Embryonic facial prominence (tissue), 1 donor: Measurements from ENCODE around the gene GRN.
"Not testable (repeated sequence)": the region's sequence is repeated elsewhere in the genome, so short reads cannot be mapped to it uniquely, and the experiment has no call there.

Source experiments
- DNase-seq: peaks from one replicate; pipeline ENCODE4 v3.0.0-alpha.2; 2016; ENCODE audit errors: extremely low spot score

GRN gene

DNA sequence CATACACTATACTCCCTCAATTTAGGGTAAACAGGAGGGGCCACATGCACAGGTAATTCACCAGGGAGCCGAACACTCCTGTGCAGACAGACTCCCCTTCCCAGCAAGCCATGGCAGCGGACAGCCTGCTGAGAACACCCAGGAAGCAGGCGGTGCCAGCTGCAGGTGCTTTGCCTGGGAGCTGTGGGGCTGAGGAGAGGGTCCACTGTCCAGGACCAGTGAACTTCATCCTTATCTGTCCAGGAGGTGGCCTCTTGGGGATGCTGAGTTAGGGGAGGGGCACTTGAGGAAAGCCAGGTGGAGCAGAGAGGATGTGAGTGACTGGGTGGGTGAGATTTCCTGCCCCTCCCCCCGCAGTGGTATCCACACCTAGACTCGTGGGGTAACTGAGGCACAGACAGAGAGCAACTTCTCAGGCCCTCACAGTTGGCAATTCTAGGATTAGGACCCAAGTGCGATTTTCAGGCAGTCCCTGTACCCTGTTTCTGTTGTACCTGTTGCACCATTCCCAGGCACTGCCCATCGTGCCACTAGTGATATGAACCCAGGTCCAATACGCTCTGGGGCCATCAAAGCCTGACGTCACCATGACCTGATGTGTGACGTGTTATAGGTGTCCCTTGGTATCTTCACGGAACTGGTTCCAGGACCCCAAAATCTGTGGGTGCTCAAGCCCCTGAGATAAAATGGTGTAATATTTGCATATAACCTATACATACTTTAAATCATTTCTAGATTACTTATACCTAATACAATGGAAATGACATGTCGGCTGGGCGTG is 1.2 kb downstream of the GRN start:
- DNase-seq: no peak

DNA sequence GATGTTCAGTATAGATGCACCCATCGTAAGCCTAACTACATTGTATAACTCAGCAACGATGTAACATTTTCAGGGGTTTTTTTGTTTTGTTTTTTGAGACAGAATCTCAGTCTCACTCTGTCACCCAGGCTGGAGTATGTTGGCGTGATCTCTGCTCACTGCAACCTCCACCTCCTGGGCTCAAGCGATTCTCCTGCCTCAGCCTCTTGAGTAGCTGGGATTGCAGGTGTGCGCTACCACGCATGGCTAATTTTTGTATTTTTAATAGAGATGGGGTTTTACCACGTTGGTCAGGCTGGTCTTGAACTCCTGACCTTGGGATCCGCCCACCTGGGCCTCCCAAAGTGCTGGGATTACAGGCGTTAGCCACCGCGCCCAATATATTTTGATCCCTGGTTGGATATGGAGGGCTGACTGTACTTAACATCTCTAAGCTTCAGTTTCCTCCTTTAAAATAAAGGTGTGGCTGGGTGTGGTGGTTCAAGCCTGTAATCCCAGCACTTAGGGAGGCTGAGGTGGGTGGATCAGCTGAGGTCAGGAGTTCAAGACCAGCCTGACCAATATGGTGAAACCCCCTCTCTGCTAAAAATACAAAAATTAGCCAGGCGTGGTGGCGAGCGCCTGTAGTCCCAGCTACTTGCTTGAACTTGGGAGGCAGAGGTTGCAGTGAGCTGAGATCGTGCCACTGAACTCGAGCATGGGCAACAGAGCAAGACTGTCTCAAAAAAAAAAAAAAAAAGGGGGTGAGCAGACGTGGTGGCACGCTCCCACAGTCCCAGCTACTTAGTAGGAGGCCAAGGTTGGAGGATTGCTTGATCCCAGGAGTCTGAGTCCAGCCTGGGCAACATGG is 2.3 kb downstream of the GRN start:
- not testable (repeated sequence) for DNase-seq

DNA sequence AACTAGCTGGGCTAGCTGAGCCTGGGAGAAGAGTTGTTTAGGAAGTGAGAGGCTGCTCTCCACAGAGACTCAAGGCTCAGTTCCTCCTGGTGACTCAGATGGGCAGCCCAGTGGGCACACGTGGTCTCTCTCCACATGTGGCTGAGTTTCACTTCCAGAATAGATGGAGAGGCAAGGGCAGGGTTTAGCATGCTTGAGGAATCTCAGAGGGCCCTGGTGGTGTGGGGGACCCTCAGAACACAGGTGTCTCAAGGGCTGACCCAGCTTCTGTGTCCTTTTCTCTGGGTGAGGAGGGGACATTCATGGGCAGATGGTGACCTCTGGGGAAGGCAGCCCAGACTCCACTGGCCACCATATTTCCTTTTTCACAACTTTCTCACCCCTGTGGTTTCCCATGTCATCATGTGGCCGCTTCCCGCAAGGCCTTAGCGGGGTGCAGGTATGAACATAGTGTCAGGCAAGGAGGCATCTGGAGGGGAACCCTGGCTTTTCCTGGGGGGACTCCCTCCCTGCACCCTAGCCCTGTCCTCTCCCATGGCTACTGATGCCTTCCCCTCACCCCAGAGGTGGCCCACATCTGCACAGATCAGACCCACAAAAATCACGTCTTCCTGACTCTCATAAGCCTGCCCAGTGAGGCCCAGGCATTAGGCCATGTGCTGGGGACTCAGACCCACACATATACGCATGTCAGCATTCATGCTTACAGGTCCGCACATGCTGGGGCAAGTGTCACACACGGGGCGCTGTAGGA is 3.3 kb downstream of the GRN start:
- DNase-seq: no peak

DNA sequence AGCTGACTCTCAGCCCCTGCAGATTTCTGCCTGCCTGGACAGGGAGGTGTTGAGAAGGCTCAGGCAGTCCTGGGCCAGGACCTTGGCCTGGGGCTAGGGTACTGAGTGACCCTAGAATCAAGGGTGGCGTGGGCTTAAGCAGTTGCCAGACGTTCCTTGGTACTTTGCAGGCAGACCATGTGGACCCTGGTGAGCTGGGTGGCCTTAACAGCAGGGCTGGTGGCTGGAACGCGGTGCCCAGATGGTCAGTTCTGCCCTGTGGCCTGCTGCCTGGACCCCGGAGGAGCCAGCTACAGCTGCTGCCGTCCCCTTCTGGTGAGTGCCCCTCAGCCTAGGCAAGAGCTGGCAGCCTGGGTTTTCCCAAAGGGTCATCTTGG is 3.9 kb downstream of the GRN start:
- DNase-seq: no peak

DNA sequence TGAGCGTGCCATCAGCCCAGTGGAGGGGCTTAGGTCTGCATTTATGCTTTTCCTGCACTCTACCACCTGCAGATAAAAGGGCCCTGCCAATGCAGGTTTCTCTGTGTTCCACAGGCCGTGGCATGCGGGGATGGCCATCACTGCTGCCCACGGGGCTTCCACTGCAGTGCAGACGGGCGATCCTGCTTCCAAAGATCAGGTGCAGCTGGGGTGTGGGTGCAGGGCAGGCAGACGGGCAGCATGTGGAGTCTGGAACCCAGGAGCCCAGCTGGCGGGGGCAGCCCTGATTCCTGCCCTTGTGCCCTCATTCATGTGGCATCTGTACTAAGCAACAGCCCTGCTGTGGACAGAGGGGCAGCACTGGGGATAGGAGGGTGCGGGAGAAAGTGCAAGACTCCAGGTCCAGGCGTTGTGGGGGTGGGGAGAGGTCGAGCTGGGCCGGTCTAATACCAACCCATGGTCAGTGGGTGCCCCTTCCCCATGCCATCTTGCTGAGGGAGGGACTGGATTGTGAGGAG is 4.5 kb downstream of the GRN start:
- DNase-seq: no peak

DNA sequence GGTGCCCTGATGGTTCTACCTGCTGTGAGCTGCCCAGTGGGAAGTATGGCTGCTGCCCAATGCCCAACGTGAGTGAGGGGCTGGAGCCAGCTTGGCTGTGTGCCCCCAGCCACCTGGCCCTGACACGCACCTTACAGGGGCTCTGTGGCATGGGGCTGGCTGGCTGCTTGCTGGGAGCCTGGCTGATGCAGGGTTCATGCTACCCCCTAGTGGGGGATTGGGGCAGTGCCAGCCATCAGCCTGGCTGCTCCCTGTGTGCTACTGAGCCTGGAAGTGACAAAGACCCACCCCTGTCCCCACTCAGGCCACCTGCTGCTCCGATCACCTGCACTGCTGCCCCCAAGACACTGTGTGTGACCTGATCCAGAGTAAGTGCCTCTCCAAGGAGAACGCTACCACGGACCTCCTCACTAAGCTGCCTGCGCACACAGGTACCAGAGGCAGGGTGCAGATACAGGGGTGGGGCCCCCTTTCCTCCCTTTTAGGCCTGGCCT is 5.7 kb downstream of the GRN start:
- no peak for DNase-seq

DNA sequence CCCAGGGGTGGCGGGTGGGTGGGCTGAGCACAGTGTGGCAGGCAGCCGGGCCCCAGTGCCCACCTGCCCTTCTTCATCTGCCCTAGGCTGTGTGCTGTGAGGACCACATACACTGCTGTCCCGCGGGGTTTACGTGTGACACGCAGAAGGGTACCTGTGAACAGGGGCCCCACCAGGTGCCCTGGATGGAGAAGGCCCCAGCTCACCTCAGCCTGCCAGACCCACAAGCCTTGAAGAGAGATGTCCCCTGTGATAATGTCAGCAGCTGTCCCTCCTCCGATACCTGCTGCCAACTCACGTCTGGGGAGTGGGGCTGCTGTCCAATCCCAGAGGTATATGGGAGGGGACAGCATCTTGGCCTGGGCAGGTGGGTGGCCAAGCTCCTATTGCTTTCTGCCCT is 6.4 kb downstream of the GRN start:
- DNase-seq: no peak

DNA sequence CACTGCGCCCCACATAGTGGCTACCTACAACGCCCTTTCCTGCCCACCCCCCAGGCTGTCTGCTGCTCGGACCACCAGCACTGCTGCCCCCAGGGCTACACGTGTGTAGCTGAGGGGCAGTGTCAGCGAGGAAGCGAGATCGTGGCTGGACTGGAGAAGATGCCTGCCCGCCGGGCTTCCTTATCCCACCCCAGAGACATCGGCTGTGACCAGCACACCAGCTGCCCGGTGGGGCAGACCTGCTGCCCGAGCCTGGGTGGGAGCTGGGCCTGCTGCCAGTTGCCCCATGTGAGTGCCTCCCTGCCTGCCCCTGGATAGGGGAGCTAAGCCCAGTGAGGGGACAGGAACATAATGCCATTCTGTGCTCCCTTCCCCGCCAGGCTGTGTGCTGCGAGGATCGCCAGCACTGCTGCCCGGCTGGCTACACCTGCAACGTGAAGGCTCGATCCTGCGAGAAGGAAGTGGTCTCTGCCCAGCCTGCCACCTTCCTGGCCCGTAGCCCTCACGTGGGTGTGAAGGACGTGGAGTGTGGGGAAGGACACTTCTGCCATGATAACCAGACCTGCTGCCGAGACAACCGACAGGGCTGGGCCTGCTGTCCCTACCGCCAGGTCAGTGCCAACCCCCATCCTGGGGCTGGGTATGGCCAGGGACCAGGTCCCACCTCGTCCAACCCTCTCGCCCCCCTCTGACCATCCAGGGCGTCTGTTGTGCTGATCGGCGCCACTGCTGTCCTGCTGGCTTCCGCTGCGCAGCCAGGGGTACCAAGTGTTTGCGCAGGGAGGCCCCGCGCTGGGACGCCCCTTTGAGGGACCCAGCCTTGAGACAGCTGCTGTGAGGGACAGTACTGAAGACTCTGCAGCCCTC is 7.1 kb downstream of the GRN start:
- no peak for DNase-seq

DNA sequence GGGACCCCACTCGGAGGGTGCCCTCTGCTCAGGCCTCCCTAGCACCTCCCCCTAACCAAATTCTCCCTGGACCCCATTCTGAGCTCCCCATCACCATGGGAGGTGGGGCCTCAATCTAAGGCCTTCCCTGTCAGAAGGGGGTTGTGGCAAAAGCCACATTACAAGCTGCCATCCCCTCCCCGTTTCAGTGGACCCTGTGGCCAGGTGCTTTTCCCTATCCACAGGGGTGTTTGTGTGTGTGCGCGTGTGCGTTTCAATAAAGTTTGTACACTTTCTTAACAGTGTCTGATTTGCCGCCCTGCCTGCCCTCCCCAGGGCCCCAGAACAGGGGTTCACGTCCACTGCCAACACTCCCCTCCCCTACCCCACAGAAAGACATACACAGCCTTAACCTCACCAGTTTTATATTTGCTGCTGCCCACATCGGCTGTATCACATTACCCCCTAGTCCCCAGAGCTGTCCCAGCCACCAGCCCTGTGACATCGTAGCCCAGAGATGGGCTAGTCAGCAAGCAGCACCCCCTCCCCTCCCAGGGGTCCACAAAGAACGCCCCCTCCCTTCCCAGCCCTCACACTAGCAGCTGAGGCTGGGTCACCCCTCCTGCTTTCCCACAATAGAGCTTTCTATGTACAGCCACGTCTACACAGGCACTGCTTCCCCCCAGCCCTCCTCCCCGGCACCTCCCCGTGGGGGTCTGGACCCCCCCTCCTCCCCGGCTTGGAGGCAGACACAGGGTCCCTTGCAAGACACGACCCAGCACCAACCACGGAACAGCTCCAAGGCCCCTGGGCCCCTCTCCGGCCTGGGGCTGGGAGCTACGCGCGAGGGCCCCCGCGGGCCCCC is 7.9 kb downstream of the GRN start:
- no peak for DNase-seq

DNA sequence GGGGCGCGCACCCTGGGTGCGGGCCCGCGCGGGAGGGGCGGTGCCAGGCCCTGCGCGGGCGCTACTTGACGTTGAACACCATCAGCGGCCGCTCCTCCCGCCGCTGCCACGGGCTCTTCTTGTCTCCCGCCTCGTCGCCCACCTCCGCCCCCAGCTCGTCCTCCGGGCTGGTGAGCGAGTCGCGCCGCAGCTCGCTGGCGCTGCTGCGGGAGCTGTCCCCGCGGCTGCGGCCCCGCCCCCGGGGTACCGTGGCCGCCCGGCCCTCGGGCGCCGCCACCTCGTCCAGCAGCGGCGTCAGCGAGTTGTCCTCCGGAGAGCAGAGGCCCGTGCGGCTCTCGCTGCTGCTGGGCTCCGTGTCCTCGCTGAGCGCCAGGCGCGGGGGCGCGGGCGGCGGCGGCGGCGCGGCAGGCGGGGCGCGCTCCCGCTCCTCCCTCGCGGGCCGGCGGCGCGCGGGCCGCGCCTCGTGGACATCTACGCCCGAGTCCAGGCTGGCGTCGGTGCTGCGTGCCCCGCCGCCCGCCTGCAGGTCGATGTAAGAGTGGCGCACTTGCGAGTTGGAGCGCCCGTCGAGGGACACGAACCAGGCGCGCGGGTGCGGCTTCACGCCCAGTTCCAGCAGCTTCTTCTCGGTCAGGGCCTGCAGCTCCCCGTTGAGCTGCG is 8.7 kb downstream of the GRN start:
- DNase-seq: no peak

DNA sequence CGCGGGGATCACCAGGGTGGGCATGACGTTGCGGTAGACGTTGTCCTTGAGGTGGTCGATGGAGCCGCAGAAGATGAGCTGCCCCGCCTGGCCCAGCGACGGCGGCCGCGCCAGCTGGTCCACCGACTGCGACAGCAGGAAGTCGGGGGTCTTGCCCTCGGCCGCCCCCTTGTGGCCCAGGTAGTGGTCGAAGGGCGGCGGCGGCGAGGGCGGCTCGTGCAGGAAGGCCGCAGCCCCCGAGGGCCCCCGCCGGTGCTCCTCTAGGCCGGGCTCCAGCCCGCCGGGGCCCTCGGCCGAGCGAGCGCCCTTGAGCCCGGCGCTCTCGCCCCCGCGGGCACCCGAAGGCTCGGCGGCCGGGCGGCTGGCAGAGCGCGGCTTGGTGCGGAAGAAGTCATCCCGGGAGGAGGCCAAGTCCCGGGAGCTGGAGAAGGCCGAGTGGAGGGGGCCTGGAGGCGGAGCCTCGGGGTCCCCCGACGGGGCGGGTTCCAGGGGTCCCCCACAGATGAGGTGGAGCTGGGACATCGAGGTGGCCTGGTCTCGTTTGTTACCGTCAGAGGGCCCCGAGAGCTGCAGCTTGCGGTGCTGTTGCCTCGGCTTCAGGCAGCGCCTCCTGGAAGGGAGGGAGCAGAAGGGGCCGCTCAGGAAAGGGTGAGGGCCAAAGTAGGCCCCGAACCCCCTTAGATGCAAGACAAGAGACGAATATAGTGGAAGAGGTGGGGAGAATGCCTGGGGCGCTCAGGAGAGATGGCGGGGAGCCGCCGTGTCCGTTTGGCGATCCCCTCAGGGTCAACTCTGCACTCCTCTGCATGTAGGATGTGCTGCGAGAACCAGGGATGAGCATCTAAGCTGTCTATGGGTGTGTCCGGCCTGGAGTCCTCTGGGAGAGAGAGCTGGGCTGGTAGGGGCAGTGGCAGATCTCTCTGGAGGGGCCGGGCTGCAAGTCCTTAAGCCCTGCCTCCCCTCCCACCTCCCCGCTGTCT is 9.8 kb downstream of the GRN start:
- no peak for DNase-seq

DNA sequence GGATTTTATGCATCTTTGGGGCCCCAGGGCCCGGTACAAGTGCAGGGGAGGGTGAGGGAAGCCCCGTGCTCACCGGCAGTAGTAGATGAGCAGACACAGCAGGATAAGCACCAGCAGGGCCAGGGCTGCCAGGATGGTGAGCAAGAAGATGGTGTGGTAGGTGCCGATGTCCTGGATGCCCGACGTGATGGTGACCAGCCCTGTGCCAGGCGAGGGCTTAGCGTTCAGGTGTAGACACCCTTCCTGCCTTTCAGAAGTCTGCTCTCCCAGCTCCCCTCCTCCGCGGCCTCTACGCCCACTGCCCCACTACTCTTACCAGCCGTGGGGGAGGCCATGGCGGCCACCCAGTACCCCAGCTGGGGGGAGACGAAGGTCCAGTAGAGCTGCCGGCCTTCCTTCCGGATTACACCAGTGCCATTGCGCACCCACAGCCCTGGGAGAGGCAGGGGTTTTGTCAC is 10.6 kb downstream of the GRN start:
- DNase-seq: no peak

DNA sequence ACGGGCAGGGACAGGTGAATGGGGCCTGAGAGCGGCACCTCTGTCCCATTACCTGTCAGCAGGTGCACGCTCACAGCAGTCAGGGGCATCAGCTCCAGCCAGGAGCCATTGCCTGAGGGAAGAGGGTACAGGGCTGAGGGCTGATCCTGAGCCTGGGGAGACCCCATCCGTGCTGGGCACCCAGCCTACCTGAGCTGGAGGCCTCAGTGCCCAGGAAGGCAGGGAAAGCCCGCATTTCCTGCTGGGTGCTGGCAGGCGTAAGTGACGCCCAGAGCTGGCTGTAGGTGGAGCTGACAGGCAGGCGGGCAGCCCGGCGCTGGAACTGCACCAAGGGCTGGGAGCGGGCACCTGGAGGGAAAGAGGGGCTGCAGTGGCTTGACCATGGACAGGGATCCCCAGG is 11.1 kb downstream of the GRN start:
- no peak for DNase-seq

DNA sequence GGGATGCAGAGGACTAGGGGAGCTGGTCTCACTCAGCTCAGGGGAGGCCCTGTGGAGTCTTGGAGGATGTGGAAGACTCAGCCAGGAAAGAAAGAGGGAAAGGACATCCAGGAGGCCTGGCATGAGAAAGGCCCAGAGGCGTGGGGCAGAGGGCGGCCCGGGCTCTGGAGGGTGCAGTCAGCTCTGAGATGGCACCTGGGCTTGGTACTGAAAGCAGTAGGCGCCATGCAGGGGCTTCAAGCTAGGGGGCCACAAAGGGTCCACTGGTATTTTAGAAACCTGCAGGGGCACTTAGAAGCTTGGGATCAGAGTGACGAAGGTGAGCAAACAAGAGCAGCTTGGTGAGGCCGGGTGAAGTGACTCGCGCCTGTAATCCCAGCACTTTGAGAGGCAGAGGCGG is 13.0 kb downstream of the GRN start:
- DNase-seq: no peak

DNA sequence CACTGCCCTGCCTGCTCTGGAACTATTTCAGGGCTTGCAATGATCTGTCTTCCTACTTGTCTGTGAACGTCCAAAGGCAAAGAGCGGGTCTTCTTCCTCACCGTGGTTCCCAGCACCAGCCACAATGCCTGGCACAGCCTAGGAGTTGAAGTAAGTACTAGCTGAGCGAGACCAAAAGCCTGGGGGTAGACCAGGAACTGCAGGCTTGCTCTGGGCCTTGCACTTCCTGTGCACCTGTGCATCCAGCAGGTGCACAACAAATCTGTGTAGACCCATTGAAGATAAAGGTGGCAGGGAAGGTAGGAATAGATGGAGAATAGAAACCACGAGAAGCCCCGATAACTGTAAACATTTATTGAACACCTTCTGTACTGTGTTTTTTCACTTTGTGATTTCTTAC is 13.9 kb downstream of the GRN start:
- DNase-seq: no peak

DNA sequence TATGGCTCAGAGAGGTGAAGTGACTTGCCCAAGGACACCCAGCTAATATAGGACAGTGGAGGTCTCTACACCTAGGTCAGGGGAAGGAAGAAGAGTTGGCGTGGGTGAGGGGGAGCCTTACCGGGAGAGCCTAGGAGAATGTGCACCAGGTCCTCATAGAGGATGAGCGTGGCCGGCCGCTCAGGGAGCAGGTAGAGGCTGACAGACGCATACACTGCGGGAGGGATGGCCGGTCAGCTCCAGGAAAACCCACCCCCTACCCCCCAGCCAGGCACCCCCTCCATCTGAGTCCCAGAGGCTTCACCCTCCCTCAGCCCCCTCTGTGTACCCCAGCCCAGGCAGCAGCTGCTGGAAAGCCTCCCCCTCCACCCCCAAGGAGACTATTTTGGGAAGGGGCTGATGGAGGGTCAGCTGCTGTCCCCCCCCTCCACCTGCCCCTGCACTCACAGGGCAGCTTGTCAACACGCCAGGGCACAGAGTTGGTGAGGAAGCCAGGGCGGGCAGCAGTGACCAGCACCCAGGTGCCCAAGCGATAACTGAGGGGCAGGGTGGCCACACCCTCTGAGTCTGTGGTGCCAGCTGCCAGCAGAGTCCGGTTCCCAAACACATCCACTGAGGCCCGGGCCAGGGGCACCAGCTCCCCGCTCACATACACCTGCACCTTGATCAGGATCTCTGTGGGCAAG is 14.5 kb downstream of the GRN start:
- DNase-seq: no peak

DNA sequence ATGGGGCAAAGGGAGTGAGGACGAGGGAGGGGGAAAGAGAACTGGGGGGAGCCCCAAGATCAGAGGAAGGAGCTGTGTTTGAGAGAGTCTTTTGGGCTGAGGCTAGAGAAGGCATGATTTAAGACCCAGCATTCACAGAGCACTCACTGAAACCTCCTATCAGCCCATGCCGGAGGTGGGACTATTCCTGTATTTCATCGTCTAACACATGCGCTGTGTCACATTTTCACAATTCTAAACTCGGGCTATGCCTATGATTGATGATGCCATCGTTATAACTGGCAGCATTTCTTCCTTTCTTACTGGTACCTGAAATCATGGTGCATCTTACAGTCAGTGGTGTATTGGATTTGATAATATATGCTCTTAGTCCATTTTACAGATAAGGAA is 15.0 kb downstream of the GRN start:
- DNase-seq: no peak

DNA sequence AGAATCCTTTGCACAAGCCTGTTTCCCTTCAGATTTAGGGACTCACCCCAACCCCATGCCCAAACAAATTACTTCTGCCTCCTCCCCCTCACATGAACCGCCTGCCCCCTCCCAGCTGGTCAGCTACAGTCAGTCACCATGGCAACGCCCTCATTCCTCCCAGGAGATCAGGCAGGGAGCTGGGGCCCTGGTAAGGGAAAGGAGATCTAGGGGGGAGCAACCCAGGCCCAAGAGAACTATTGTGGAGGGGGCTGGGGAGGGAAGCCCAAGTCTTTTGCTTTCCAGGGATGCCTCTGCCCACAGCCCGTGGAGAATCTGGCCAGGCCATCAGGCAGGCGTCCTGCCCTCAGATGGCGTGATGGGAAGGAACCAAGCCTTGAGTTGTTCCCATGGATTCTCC is 15.7 kb downstream of the GRN start:
- no peak for DNase-seq
